Amniotic stem cell (primary cell): Measurements from ENCODE around the gene SUMO4.

Experiments
- DNase-seq: peaks from one replicate; lab custom pipeline; 2025; lab: John Stamatoyannopoulos, UW

SUMO4 gene

DNA sequence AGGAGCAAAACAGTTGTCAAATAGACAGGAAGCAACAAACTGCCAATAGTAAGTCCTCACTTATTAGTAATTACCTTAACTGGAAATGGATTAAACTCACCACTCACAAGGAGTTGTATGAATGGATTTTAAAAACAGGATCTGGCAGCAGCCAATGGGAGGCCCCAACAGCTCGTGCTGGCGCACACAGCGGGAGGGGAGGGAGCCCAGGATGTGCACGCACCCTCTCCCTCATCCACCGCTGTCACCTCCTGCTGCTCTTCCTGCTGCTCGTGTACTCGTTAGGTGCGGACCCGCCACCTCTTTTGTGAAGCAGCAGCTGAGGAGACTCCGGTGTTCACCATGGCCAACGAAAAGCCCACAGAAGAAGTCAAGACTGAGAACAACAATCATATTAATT lies at the start of gene SUMO4:
SUMO4 (plus strand) TSS at position 213 of the 400 bp plus-strand sequence; CDS start at position 343, 130 bp downstream.
- DNase-seq = no peak

DNA sequence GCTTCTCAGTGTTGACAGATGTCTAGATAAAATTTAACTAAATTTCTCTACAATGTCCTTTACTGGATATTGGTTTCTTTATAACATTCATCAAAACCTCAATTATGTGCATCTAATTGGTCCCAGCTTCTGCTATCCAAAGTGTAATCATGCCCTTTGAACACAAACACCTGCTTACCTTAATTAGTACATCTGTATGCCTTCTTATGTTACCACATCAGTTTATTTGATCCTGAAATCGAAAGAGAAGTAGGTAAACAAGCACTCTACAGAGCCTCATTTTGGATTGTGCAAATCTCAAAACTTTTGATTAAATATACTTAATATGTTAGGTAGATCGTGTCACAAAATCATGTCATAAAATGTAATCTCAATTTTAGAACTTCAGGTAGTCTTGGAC lies 46.1 kb upstream of the SUMO4 start:
- no peak for DNase-seq

DNA sequence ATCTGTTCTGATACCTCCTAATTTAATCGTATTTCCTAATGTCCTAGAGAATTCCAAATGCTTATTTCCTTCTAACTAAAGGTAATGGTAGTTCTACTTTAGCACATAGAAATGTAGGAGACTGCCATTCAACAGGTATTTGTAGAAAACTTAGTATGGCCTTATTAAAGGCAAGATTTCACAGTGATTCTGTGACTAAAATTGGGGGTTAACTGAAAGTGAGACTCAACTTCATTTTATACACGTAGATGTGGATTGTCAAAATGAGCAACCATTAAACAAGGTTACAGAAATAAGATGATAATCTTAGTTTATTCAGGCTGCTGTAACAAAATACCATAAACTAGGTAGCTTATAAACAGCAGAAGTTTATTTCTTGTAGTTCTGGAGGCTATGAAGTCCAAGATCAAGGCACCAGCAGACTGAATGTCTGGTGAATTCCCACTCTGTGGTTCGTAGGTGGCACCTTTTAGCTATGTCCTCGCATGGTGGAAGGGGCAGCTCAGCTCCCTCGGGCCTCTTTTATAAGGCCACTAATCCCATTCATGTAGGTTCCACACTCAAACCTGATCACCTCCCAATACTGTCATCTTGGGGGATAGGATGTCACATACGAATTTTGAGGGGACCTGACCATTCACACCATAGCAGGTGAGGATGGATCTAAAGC lies 43.8 kb upstream of the SUMO4 start:
- DNase-seq = no peak

DNA sequence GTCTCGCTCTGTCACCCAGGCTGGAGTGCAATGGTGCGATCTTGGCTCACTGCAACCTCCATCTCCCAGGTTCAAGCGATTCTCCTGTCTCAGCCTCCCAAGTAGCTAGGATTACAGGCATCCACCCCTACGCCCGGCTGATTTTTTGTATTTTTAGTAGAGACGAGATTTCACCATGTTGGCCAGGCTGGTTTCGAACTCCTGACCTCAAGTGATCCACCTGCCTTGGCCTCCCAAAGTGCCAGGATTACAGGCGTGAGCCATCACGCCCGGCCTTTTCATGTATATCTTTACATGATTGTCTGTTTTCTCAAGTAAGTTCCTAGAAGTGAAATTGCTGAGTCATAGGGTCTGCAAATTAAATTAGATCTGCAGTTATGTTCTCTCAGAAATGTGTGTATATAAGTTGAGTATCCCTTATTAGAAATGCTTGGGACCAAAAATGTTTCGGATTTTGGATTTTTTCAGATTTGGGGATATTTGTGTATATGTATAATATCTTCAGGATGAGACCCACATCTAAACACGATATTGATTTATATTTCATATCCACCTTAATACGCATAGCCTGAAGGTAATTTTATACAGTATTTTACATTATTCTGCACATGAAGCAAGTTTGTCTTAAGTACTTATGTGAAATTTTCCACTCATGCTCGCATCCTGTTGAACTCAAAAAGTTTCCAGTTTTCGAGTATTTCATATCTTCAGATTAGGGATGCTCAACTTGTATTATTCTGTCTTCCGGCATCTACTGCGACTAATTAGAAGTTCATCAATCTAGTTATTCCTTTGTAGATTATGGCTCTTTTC lies 42.1 kb upstream of the SUMO4 start:
- no peak for DNase-seq

DNA sequence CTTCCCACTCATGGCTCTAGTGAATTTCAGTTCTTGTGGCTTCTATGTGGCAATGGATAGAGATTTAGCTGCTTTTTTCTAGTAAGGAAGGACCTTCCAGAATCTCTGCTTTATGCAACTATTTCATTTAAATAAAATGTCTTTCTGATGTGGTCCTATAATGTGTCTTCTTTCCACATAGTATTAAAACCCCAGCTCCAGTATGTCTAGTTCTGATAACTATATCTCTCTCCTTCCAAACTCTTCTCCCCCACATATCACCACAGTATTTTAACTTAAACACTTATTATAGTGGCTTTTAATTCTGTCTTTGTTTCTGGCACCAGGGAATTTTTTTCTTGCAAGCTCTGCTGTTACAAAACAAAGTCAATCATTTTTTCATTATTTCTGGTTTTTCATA lies 40.6 kb upstream of the SUMO4 start:
- DNase-seq = no peak

DNA sequence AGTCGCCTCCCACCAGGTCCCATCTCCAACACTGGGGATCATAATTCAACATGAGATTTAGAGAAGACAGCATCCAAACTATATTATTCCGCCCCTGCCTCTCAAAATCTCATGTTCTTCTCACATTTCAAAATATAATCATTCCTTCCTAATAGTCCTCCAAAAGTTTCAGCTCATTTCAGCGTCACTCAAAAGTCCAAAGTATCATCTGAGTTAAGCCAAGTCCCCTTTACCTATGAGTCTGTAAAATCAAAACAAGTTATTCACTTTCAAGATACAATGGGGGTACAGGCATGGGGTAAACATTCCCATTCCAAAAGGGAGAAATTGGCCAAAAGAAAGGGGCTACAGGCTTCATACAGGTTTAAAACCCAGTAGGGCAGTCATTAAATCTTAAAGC lies 39.5 kb upstream of the SUMO4 start:
- no peak for DNase-seq

DNA sequence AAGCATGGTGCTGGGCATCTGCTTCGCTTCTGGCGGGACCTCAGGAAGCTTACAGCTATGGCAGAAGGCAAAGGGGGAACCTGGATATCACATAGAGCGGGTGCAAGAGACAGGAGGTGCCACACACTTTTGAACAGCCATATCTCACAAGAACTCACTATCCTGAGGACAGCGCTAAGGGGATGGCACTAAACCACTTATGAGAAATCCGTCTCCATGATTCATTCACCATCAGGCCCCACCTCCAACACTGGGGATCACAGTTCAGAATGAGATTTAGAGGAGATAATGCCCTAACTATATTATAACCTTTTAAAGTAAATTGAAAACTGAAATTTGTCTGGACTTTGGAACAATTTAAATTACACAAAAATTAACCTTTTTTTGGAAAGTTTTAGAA lies 37.8 kb upstream of the SUMO4 start:
- no peak for DNase-seq

DNA sequence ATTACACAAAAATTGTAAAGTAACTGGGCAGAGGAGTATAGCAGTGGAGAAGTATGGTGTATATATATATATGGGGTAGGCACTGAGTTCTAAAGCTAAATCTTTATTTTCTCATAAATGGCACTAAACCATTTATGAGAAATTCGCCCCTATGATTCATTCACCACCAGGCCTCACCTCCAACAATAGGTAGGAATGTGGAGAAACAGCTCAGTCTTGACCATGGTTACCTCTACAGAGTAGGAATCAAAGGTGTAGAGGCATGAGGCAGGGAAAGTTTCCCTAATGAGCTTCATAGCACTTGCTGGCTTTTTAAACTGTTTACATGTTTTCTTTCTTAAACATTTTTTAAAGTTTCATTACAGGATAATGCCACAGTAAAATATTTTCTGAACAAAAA lies 36.9 kb upstream of the SUMO4 start:
- DNase-seq = no peak

DNA sequence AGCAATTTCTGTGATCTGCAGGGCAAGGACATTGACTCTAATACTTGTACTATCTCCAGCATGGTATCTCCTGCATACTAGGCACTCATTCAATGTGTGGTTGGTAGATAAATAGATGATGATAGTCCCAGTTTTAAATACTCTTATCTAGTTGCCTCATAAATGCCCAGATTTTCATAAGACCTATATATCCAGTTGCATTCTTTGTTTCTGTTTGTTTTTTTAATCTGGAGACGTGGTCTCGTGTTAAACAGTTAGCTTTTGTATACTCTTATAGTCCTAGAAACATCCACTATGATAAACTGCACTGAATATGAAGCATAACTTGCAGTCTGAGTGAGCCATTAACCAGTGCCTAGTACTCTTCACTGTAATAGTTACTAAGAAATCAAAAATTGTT lies 35.5 kb upstream of the SUMO4 start:
- no peak for DNase-seq

DNA sequence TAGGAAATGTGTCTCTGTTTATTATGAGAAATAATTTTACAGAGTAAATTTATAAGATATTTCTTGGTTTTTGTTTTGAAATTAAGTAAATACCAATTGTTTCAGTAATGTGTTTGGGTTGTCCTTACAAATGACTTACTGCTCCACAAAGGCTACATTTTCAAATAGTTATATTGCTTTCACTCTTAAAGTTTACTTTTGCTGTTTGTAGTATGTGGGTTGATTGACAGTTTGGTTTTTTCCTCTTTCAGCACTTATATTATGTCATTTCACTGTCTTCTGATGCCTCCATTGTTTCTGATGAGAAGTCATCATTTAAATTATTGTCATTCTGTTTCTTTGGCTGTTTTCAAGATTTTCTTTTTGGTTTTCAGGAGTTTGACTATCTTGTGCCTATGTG lies 34.9 kb upstream of the SUMO4 start:
- no peak for DNase-seq

DNA sequence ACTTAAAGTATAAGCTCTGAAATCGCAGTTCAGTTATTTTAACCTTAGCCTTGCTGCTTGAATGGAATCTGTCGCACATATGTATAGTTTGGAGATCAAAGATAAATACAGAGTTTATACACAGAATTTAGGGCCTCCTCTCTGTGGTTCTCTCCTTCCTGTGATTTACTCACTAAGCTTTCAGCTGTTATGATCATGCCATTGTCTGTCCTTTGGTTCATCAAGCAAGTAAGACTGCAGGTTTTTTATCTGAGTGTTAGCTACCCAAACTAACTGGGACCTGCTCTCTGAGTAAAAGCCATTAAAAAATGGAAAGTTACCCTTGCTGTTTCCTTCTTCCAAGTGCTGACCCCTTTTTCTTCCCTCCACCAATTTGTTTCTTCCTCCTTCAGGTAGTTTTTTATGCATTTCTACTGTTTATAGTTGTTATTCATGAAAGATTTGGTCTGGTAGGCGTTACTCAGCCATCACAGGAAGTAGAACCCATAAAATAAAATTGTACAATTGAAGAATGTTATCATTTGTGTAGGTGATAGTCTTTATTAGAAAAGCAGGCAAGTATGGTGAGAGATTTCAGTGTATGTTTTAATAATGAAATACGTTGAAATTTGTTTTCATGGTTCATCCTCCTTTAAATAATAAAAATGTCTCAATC lies 33.7 kb upstream of the SUMO4 start:
- DNase-seq = no peak

DNA sequence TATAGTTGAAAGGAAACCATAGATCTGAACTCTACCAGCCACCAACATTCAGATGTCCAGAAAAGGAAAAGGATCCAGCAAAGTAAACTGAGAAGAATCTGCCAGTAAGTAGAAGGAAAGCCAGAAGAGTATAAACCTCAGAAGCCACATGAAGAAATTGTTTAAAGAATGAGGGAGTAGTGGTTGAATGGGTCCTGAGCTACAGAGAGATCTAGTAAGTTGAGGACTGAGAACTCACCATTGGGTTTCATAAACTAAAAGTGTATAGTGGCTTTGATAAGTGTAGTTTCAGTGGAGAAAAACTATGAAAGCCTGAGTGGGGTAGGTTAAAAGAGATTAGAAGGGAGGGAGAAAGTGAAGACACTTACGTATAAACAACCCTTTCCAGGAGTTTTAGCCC lies 32.0 kb upstream of the SUMO4 start:
- DNase-seq = no peak

DNA sequence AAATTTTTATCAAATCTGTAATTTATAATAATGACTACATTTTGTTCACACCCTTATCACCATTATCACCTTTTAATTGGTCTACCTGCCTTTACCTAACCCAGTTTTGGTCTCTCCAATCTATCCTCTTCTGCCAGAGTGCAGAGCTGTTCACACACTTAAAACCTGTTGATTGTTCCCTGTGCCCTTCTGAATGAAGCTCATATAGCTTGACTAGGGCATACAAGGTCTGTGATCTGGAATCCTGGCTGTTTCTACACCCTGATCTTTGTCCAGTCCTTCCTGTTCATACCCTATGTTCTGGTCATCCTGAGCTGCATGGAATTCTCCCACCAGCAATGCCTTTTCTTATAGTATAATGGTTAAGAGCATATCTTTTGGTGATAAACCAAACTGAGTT lies 28.9 kb upstream of the SUMO4 start:
- DNase-seq = no peak

DNA sequence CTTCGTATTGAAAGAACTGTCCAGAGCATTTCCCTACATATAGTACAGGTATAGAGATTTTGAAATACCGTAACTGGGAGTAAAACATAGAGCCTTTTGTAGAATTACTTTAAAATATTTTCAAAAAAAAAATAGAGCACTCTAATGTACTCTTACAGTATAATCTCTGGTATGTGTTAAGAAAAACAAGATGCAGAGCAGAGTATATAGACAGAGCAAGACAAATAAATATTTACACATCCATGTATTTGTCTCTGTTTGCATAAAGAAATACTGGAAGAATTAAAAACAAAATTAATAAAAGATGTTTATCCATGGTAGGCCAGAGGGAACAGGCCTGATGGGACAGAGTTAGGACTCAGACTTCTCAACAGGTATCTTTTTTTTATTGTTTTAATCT lies 28.0 kb upstream of the SUMO4 start:
- DNase-seq = no peak

DNA sequence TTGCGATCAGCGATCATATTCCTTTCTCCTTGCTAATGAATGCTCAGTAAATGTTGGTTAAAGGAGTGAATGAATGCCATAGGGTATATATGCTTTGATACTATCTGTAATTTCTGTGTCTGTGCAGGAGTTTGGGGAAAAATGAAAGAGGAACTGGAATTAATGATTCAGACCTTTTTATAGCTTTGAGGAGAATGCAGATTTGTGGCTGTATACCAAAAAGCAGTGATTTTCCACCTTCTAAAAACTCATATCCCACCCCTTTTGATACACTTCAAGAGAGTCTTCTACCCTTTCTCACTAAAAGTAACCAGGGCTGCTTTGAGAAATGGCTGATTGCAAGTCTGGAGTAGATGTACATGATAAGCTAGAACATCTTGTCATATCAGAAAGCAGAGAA lies 26.6 kb upstream of the SUMO4 start:
- no peak for DNase-seq

DNA sequence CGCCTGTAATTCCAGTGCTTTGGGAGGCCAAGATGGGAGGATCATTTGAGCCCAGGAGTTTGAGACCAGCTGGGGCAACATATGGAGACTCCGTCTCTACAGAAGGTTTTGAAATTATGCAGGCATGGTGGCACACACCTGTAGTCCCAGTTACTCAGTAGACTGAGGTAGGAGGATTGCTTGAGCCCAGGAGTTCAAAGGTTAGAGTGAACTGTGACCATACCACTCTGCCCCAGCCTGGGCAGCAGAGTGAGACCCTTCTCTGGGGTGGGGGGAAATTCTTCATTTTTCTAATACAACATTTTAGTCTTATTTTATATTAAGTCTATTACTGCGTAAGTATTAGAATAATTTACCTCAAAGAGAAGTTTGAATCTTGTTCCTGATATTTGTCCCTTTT lies 20.1 kb upstream of the SUMO4 start:
- DNase-seq = no peak

DNA sequence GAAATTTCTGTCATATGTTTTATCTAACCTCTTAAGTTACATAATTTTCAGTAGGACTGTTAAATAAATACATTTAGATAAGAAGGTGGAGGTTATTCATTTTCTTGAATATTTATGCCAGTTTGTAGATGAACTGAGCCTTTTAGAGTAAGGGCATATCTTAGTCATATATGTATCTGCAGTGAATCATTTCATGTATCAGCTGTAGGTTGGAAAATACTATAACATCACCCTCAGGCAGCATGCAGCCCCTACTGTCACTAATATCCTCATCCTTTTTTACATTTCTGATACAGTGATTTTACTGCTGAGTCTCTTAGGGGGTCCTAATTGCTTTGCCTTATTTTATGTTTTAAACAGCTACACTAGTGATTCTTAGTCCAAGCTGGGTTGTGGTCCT lies 19.5 kb upstream of the SUMO4 start:
- DNase-seq = no peak

DNA sequence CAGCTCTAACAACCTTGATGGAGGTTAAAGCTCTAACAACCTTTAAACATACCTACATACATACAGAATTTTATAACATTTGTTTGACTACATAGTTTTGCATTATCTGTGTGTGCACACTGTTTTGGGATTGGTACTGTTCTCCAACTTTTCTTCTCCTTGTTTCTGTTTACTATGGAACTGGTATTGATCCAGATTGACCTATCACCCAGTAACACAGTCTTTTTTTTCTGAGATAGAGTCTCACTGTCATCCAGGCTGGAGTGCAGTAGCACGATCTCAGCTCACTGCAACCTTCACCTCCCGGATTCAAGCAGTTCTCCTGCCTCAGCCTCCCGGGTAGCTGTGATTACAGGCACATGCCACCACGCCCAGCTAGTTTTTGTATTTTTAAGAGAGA lies 16.7 kb upstream of the SUMO4 start:
- DNase-seq = no peak

DNA sequence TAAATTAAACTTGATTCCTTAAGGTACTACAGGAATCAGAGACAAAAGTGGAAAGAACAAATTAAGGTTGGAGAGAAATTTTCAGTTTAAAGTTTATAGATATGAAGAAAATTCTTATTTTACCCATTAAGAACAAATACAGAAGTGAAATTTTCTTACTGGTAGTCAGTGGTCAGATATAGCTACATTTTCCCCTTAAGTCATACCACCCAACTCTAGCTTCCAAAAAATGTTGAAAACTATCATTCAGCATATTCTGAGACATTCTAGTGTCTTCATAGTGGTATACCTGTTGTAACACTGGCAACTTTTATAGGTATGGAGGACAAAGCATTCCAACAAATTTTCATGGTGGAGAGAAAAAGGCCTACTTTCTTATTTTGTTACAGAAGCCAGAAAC lies 15.6 kb upstream of the SUMO4 start:
- no peak for DNase-seq

DNA sequence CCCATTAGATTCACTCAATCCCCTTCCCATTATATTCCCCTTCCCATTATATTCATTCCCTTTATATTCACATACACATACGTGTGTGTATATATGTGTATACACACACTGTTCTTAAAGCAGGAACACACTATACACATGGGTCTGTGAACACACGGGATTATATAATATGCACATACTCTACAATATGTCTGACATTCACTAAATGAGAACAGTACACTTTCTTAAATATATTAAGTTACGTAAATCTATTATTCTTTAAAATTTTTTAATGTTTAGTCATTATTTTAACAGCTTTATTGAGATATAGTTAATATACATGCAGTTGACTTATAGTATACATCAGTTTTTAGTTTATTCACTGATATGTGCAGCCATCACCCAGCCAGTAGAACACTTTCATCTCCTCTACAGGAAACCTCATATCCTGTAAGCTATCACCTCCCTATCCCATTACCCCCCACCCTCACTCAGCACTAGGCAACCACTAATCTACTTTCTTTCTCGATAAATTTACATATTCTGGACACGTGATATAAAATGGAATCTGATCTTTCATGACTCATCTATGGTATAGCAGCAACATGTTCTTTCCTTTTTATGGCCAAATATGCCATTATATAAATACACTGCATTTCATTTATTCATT lies 13.9 kb upstream of the SUMO4 start:
- no peak for DNase-seq

DNA sequence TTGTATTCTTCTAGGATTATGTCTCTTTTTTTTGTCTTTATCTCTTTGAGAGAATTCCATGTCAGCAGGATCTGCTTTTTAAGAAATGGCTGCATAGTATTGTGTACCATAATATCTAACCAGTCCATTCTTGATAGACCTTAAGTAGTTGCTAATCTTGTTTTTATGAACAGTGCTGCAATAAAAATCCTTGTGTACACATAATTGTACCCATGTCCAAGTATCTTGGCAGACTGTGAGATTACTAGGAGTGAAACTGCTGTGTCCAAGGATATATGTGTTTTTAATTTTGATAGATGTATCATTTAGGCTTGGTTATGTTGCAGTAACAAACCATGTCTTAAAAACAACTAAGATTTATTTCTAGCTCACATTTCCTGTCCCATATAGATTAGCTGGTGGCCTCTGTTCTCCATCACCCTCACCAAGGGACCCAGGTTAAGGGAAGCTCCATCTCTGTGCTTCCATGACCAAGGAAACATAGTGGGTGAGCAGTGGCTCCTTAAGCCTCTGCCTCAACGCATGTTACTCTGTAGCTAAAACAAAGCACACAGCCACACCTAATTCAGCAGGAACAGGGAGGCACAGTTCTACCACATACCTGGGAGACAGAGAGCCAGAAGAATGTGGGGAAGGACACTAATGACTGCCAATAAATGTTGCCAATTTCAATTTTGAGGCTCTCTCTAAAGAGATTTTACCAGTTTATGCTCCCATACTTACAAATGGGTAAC lies 12.1 kb upstream of the SUMO4 start:
- no peak for DNase-seq
